HG02970 (cell line): ENCODE results near the gene HM13.
"Not testable (repeated sequence)": the region's sequence is repeated elsewhere in the genome, so short reads cannot be mapped to it uniquely, and the experiment has no call there.

ENCODE experiments used
- ATAC-seq: cut with Tn5 transposase; IDR thresholded peaks from one replicate; pipeline ENCODE4 v1.9.1; 2021; ENCODE audit warnings: mild to moderate bottlenecking, moderate library complexity, moderate number of reproducible peaks; ENCODE audit not compliant: unreplicated experiment, low FRiP score

Gene HM13

GRCh38 chr20:31514154-31515071 is at the start of gene HM13:
Gene HM13 (plus strand): TSS chr20:31514442. CDS start chr20:31514552, 110 bp downstream.
- ATAC-seq = peak; percentile 93

- not testable (repeated sequence) for ATAC-seq
Measured at GRCh38 chr20:31470946-31471345, 43.3 kb upstream of the HM13 start.

GRCh38 chr20:31472395-31473330 is 41.6 kb upstream of the HM13 start:
- ATAC-seq = no peak

GRCh38 chr20:31473331-31474096 is 40.7 kb upstream of the HM13 start:
- ATAC-seq = no peak

DNA sequence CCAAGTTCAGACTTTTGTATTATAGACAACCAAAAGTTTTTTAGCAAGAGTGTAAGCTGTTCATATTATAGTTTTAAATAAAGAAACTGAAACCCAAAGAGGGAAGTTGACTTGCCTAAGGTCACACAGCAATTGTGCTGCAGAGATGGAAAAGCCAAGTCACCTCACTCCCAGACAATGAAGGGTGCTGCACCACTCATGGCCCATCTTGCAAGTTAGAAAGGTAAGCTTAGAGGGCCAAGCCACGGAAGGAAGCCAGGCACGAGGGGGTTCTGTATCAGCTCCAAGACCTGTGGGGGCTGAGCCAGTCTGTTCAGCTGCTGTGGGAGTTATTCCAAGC is 40.2 kb upstream of the HM13 start:
- ATAC-seq = no peak

GRCh38 chr20:31474758-31475427 is 39.3 kb upstream of the HM13 start, which contains the start of the genes DEFB124 and REM1:
Gene DEFB124 (minus strand): TSS chr20:31475127. CDS start chr20:31473013, 2,114 bp downstream.
Gene REM1 (plus strand): TSS chr20:31475288. CDS start chr20:31476446, 1,158 bp downstream.
- ATAC-seq = no peak

DNA sequence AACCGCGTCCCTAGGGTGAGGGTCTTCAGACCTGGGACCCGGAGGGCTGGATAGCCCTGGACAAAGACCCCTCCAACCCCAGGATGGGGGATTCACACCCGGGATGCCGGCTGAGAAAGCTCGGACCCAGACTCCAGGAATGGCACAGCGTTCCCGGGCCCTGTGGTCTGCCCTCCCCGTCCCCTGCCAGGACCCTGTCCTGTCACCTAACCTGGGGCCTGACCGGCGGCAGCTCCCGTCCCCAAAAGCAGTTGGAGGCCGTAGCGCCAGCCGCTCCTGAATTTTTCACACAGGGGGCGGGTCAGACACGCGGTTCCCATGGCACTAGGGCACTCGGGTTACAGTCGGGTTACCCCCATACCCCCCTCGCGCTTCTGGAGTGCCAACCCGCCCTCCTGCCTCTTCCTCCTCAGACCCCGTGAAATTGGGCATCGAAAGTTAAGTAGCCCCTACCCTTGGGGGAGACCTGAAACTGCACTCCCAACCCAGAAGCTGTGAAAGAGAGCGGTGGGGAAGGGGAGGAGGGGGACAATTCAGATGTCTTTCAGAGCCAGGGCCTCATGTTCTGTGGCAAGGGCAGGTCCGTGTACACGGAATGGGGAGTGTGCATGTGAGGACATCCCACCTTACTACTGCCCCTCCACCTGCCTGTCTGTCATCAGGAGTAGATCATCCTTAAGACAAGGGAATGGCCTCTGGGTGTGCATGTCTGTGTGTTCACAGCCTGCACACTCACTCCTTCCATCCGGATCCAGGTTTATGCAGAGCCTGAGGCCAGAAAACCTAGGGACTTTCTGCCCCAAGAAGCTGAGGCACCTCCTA is 38.6 kb upstream of the HM13 start:
- no peak for ATAC-seq

DNA sequence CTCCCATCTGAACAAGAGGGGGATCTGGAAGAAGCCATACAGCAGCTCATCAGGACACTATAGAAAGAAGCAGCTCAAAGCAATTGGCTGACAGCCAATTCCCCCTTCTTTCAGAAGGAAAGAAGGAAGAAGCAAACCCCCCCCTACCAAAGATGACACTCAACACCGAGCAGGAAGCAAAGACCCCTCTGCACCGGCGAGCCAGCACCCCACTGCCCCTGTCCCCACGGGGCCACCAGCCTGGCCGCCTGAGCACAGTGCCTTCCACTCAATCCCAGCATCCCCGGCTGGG is 38.0 kb upstream of the HM13 start:
- ATAC-seq = no peak

GRCh38 chr20:31476643-31477215 is 37.5 kb upstream of the HM13 start:
- no peak for ATAC-seq

DNA sequence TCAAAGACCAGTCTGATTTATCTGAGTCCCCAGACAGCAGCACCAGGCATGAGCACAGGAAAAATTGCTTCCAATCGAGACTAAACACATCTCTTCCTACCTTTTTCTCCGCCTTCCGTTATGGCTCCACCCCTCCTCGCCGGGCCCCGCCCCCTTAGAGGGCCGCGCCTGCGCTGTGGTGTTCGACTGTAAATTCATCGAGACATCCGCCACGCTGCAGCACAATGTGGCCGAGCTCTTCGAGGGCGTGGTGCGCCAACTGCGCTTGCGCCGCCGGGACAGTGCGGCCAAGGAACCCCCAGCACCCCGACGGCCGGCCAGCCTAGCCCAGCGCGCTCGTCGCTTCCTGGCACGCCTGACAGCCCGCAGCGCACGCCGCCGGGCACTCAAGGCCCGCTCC is 30.2 kb upstream of the HM13 start:
- ATAC-seq = no peak

GRCh38 chr20:31485450-31486339 is 28.5 kb upstream of the HM13 start:
- ATAC-seq = no peak

DNA sequence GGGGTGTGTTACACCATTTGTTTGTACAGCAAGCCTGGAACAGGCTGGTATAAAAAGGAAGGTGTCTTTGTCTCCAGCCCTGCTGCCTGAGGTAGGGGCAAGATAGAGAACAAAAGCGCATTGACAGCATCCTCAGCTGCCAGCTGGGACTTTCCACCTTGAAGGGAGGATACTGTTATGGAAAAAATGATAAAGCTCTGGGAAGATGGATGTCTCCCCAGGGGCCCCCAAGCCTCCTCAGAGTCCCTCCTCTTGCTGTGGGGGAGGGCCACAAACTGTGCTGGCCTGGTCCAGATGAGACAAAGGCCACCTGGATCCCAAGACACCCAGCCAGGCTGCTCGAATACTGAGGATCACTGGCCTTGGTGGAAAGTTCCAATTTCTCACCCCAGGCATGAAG is 26.1 kb upstream of the HM13 start:
- ATAC-seq = no peak

GRCh38 chr20:31489152-31489551 is 25.1 kb upstream of the HM13 start:
- no peak for ATAC-seq

GRCh38 chr20:31490752-31491151 is 23.5 kb upstream of the HM13 start:
- no peak for ATAC-seq

DNA sequence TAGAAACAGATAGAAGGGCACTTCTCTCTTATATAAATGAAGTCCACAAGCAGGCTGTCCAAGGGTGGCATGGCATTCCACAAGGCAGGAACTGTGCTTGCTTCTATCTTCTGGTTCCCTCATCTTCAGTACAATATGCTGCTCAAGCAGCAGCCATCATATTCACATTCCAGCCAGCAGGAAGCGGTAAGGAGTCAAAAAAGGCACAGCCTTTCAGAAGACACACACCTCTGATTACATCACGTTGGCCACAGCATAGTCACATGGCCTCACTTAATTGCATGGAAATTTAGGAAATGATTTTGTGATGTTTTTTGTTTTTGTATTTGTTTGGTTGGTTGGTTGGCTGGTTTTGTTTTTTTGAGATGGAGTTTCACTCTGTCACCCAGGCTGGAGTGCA is 20.1 kb upstream of the HM13 start:
- ATAC-seq = no peak

GRCh38 chr20:31496761-31497295 is 17.4 kb upstream of the HM13 start:
- no peak for ATAC-seq

DNA sequence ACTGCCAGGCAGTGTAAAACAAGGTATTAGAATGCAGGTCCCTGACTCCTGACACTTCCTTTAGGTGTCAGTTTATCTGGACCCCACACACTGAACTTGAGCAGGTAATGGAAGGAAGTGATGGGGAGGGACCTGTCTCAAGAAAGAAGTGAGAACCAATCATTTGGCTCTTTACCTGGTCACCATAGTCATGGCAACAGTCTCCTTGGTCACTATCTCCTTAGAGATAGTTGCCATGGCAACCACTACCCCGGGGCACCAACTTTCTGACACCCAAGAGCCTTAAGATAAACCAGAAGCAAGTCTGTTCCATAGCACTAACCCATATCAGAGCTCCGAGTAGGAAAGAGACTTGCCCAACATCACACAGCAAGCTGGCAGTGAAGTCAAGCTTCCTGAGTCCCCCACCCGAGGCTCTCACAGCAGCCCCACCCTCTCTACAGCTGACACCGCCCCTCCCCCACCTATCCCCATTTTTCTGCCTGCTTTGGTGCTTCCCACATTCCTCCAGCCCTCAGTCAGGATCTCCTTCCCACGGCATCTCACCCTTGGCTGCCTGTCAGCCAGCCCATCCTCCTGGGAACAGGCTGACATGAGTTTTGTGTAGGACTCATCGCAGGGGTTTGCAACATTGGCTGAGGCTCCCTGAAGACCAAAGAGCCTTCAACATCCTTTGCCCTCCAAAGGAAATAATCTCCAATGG is 16.3 kb upstream of the HM13 start:
- ATAC-seq = no peak
